CD4-positive, alpha-beta T cell (primary cell): ENCODE results near the gene CRAMP1. TPM values are rescaled to one million over a fixed set of nuclear protein-coding genes. Genes with fewer than 3 reads are reported as not detected.

Experiments used
- ATAC-seq: fragments of 200-7000 bp; cut with Tn5 transposase; one replicate; pipeline ENCODE4 v1.10.0; 2022; ENCODE audit warnings: mild to moderate bottlenecking; ENCODE audit not compliant: poor library complexity
- CTCF ChIA-PET: fragments of 350-600 bp; sonication (Branson Sonifier 250); formaldehyde crosslinking; loops from one replicate; lab custom pipeline; 2021; ENCODE audit warnings: antibody characterized with exemption, inconsistent platforms; lab: Charles Lee
- POLR2A ChIA-PET: fragments of 350-600 bp; sonication (Branson Sonifier 250); formaldehyde crosslinking; loops from one replicate; lab custom pipeline; 2021; ENCODE audit warnings: antibody characterized with exemption, inconsistent platforms; lab: Charles Lee
- DNase-seq, 14 experiments: peaks; one replicate each; pipeline ENCODE4 v3.0.0-alpha.2; 2013 to 2020; ENCODE audit warnings: mixed read lengths in 2 of 14
- H3K27ac ChIP-seq, 2 donors: one replicate each; pipeline versions ENCODE4 v1.5.1 to v1.7.0; 2013; ENCODE audit warnings: low read length in 2 of 2, low read depth in 1 of 2, mild to moderate bottlenecking in 1 of 2
- H3K27me3 ChIP-seq, 2 experiments: 1 replicate in 1 of 2; 2 replicates in 1 of 2; pipeline versions ENCODE4 v1.6.1 to v1.7.0; 2013; ENCODE audit warnings: low read length in 2 of 2, control low read depth in 1 of 2, mild to moderate bottlenecking in 1 of 2, moderate library complexity in 1 of 2; ENCODE audit not compliant: insufficient read depth in 2 of 2, control insufficient read depth in 1 of 2
- H3K36me3 ChIP-seq: one replicate; pipeline ENCODE4 v1.6.1; 2013; ENCODE audit warnings: low read length, control low read depth; ENCODE audit not compliant: insufficient read depth
- H3K4me1 ChIP-seq: one replicate; pipeline ENCODE4 v1.6.1; 2013; ENCODE audit warnings: low read length, control low read depth; ENCODE audit not compliant: insufficient read depth
- H3K4me3 ChIP-seq: one replicate; pipeline ENCODE4 v1.5.1; 2013; ENCODE audit warnings: mild to moderate bottlenecking, low read length, moderate library complexity
- H3K9me3 ChIP-seq, 2 experiments: 1 replicate in 1 of 2; 2 replicates in 1 of 2; pipeline versions ENCODE4 v1.6.1 to v1.7.0; 2013; ENCODE audit warnings: low read length in 2 of 2, mild to moderate bottlenecking in 2 of 2, control low read depth in 1 of 2, moderate library complexity in 1 of 2; ENCODE audit not compliant: control insufficient read depth in 1 of 2, insufficient read depth in 1 of 2
- H3K27ac Mint-ChIP-seq: one replicate; pipeline ENCODE4 v1.8.0; 2020; ENCODE audit warnings: mixed read lengths
- H3K27me3 Mint-ChIP-seq: one replicate; pipeline ENCODE4 v1.8.0; 2021; ENCODE audit warnings: mixed read lengths
- H3K36me3 Mint-ChIP-seq: one replicate; pipeline ENCODE4 v1.8.0; 2021; ENCODE audit warnings: low read depth, mixed read lengths
- H3K4me1 Mint-ChIP-seq: one replicate; pipeline ENCODE4 v1.8.0; 2021; ENCODE audit warnings: low read depth, mixed read lengths
- H3K4me3 Mint-ChIP-seq: one replicate; pipeline ENCODE4 v1.8.0; 2020; ENCODE audit warnings: mild to moderate bottlenecking, mixed read lengths
- H3K9me3 Mint-ChIP-seq: one replicate; pipeline ENCODE4 v1.8.0; 2020; ENCODE audit warnings: mixed read lengths
- CTCF ChIP-seq: fragments of 200-600 bp; IDR thresholded peaks from one replicate; pipeline ENCODE4 v1.8.0; 2022; ENCODE audit warnings: antibody characterized with exemption, mild to moderate bottlenecking
- intact Hi-C, 2 experiments: fragments of 100-400 bp; cut with DNase I in 1 of 2; cut with micrococcal nuclease in 1 of 2; formaldehyde crosslinking; loops; one replicate each; pipeline versions ENCODE4 v1.15.1 to v1.9.0; 2023 to 2025; cut with DNase I, micrococcal nuclease
- total RNA-seq, 174 experiments: library from RNA in 2 of 174; stranded (reverse) in 2 of 174; gene quantifications; one replicate each; pipeline ENCODE4 v1.2.3 and lab custom pipeline; 2021 to 2026

CRAMP1 gene
- total RNA-seq, 2 experiments from 2014 or later = 14.1 to 15.2 TPM

- Histone ChIP-seq H3K4me3 (no peak overlapping the region), H3K9me3 (no peaks in the 10 kb centered on the region), H3K27me3 (no peaks in the 10 kb centered on the region), H3K36me3 (peaks cover 90% of the 10 kb centered on the region), H3K27ac (no peak overlapping the region), H3K4me1 (no peaks in the 10 kb centered on the region)
- Mint-ChIP-seq H3K36me3 (peaks cover 82% of the 10 kb centered on the region), H3K4me1 (no peaks in the 10 kb centered on the region), H3K27ac (no peak overlapping the region), H3K4me3 (no peak overlapping the region), H3K27me3 (no peaks in the 10 kb centered on the region), H3K9me3 (no peaks in the 10 kb centered on the region)
- CTCF ChIA-PET = no interaction called here
- TF ChIP-seq CTCF = no peak
- POLR2A ChIA-PET = no interaction called here
- ATAC-seq (no peak), DNase-seq (no peak)
- intact Hi-C loops = no loop called here
Measured at GRCh38 chr16:1669698-1670097, 57.5 kb downstream of the CRAMP1 start.

- Histone ChIP-seq H3K36me3 (peaks cover 89% of the 10 kb centered on the region), H3K27me3 (no peaks in the 10 kb centered on the region), H3K4me1 (no peaks in the 10 kb centered on the region), H3K9me3 (no peaks in the 10 kb centered on the region), H3K27ac (no peak overlapping the region), H3K4me3 (no peak overlapping the region)
- Mint-ChIP-seq H3K36me3 (peaks cover 83% of the 10 kb centered on the region), H3K27me3 (no peaks in the 10 kb centered on the region), H3K4me1 (no peaks in the 10 kb centered on the region), H3K4me3 (no peak overlapping the region), H3K9me3 (no peaks in the 10 kb centered on the region), H3K27ac (no peak overlapping the region)
- ChIA-PET CTCF (no interaction called here), POLR2A (interaction anchor here (0.6 kb wide), 1 partner anchor 1212 kb away, joined by 3 read pairs; the partner anchor contains the start of gene FLYWCH2)
- intact Hi-C loops = no loop called here
- ATAC-seq = no peak
- no peak for TF ChIP-seq CTCF
- no peak for DNase-seq
Measured at GRCh38 chr16:1670371-1670770, 58.2 kb downstream of the CRAMP1 start.

GRCh38 chr16:1670866-1671265 lies 58.7 kb downstream of the CRAMP1 start:
- Mint-ChIP-seq H3K4me3 (no peak overlapping the region), H3K36me3 (peaks cover 82% of the 10 kb centered on the region), H3K27me3 (no peaks in the 10 kb centered on the region), H3K9me3 (no peaks in the 10 kb centered on the region), H3K4me1 (no peaks in the 10 kb centered on the region), H3K27ac (no peak overlapping the region)
- no peaks in the 10 kb centered on the region for H3K4me1 ChIP-seq
- no peak overlapping the region for H3K4me3 ChIP-seq
- H3K9me3 ChIP-seq = no peaks in the 10 kb centered on the region
- DNase-seq (no peak), ATAC-seq (no peak)
- ChIA-PET POLR2A (interaction anchor here (0.6 kb wide), 1 partner anchor 1212 kb away, joined by 3 read pairs; the partner anchor contains the start of gene FLYWCH2), CTCF (no interaction called here)
- intact Hi-C loops = no loop called here
- no peak for TF ChIP-seq CTCF
- peaks cover 89% of the 10 kb centered on the region for H3K36me3 ChIP-seq
- H3K27ac ChIP-seq = no peak overlapping the region
- no peaks in the 10 kb centered on the region for H3K27me3 ChIP-seq
